HepG2 (cell line): ENCODE measurements around the gene SPRED2. TPM values are rescaled to one million over a fixed set of nuclear protein-coding genes. Genes with fewer than 3 reads are reported as not detected.
A peak's percentile ranks its signal among the peaks of the same experiment; 100 is the strongest.

ENCODE experiments used
- GFI1 ChIP-seq: sonication (generic); formaldehyde crosslinking; IDR thresholded peaks from 2 replicates; pipeline ENCODE4 v1.5.0; 2020; ENCODE audit warnings: missing genetic modification reagents, mild to moderate bottlenecking, borderline replicate concordance
- MATR3 ChIP-seq: sonication (generic); formaldehyde crosslinking; IDR thresholded peaks from 2 replicates; pipeline ENCODE4 v1.4.0; 2020; ENCODE audit warnings: missing genetic modification reagents
- MEF2D ChIP-seq: sonication (generic); formaldehyde crosslinking; IDR thresholded peaks from 2 replicates; pipeline ENCODE4 v1.5.1; 2020; ENCODE audit warnings: mild to moderate bottlenecking, missing genetic modification reagents
- RNF2 ChIP-seq: fragments of 450-650 bp; conservative IDR thresholded peaks from 2 replicates; pipeline ENCODE4 v1.6.1; 2016; ENCODE audit warnings: low read depth
- SRY ChIP-seq: sonication (generic); formaldehyde crosslinking; IDR thresholded peaks from 2 replicates; pipeline ENCODE4 v1.8.0; 2022; ENCODE audit warnings: mild to moderate bottlenecking, missing genetic modification reagents
- THYN1 ChIP-seq: sonication (generic); formaldehyde crosslinking; IDR thresholded peaks from 2 replicates; pipeline ENCODE4 v1.8.1; 2023; ENCODE audit warnings: low read depth, mild to moderate bottlenecking, moderate library complexity, missing genetic modification reagents, borderline replicate concordance
- ZBTB38 ChIP-seq: sonication (generic); formaldehyde crosslinking; IDR thresholded peaks from 2 replicates; pipeline ENCODE4 v1.5.1; 2020; ENCODE audit warnings: mild to moderate bottlenecking, missing genetic modification reagents
- ZMYM4 ChIP-seq: sonication (generic); formaldehyde crosslinking; IDR thresholded peaks from 2 replicates; pipeline ENCODE4 v1.8.1; 2023; ENCODE audit warnings: mild to moderate bottlenecking, missing genetic modification reagents
- ZNF282 ChIP-seq: fragments of 450-650 bp; IDR thresholded peaks from 2 replicates; pipeline ENCODE4 v1.6.1; 2018; ENCODE audit not compliant: partially characterized antibody
- ZNF30 ChIP-seq: sonication (generic); formaldehyde crosslinking; IDR thresholded peaks from 2 replicates; pipeline ENCODE4 v1.5.0; 2020; ENCODE audit warnings: mild to moderate bottlenecking, missing genetic modification reagents
- ZNF558 ChIP-seq: sonication (generic); formaldehyde crosslinking; IDR thresholded peaks from 2 replicates; pipeline ENCODE4 v1.9.0; 2022; ENCODE audit warnings: mild to moderate bottlenecking, missing genetic modification reagents, borderline replicate concordance
- ZNF609 ChIP-seq: sonication (generic); formaldehyde crosslinking; IDR thresholded peaks from 2 replicates; pipeline ENCODE4 v1.4.0; 2020; ENCODE audit warnings: mild to moderate bottlenecking, missing genetic modification reagents, borderline replicate concordance
- polyA plus RNA-seq, 8 experiments: library from polyadenylated mRNA; depleted of rRNA in 3 of 8; stranded (reverse) in 7 of 8; unstranded in 1 of 8; fragments of >200 nt; fragmentation: Illumina TruSeq in 4 of 8; extraction: Trizol in 4 of 8; gene quantifications; 2 replicates each; pipeline versions ENCODE4 v1.2.1 to v1.2.3, GENCODE V29; 2011 to 2016; ENCODE audit warnings: low read depth in 4 of 8, missing spikeins in 1 of 8, mixed read lengths in 1 of 8; ENCODE audit not compliant: insufficient read depth in 1 of 8
- total RNA-seq, 5 experiments: library from RNA; depleted of rRNA; stranded (reverse); fragments of >200 nt; fragmentation: Illumina TruSeq; extraction: Trizol; gene quantifications; 2 replicates each; pipeline ENCODE4 v1.2.3, GENCODE V29; 2016; ENCODE audit warnings: low read depth in 1 of 5
- TF ChIP-seq, protein P1 (sequence below): sonication (generic); formaldehyde crosslinking; IDR thresholded peaks from 2 replicates; pipeline ENCODE4 v1.9.0; 2021; ENCODE audit warnings: mild to moderate bottlenecking, missing genetic modification reagents
- TF ChIP-seq, protein P2 (sequence below): sonication (generic); formaldehyde crosslinking; IDR thresholded peaks from 2 replicates; pipeline ENCODE4 v1.4.0; 2020; ENCODE audit warnings: missing genetic modification reagents, borderline replicate concordance

Gene SPRED2
- total and polyA plus RNA-seq, 2 of the 13 experiments (the other 11 are each of a cell fraction or from before 2014, with no cell fraction given), result 13.0 to 37.0 TPM

- TF ChIP-seq ZNF609 (CRISPR knock-in tag) (peak; percentile 35; the same call in 1 of the 2 replicates), ZNF30 (CRISPR knock-in tag) (no peak), THYN1 (CRISPR knock-in tag) (no peak), RNF2 (no peak), ZMYM4 (peak; percentile 89), ZNF282 (no peak), ZNF558 (CRISPR knock-in tag) (peak; percentile 87; the same call in 1 of the 2 replicates), MATR3 (no peak), GFI1 (peak; percentile 48; the same call in 1 of the 2 replicates), SRY (no peak), ZBTB38 (CRISPR knock-in tag) (peak; percentile 84), MEF2D (CRISPR knock-in tag) (peak; percentile 73; the same call in 1 of the 2 replicates)
- TF ChIP-seq, protein P1, sequence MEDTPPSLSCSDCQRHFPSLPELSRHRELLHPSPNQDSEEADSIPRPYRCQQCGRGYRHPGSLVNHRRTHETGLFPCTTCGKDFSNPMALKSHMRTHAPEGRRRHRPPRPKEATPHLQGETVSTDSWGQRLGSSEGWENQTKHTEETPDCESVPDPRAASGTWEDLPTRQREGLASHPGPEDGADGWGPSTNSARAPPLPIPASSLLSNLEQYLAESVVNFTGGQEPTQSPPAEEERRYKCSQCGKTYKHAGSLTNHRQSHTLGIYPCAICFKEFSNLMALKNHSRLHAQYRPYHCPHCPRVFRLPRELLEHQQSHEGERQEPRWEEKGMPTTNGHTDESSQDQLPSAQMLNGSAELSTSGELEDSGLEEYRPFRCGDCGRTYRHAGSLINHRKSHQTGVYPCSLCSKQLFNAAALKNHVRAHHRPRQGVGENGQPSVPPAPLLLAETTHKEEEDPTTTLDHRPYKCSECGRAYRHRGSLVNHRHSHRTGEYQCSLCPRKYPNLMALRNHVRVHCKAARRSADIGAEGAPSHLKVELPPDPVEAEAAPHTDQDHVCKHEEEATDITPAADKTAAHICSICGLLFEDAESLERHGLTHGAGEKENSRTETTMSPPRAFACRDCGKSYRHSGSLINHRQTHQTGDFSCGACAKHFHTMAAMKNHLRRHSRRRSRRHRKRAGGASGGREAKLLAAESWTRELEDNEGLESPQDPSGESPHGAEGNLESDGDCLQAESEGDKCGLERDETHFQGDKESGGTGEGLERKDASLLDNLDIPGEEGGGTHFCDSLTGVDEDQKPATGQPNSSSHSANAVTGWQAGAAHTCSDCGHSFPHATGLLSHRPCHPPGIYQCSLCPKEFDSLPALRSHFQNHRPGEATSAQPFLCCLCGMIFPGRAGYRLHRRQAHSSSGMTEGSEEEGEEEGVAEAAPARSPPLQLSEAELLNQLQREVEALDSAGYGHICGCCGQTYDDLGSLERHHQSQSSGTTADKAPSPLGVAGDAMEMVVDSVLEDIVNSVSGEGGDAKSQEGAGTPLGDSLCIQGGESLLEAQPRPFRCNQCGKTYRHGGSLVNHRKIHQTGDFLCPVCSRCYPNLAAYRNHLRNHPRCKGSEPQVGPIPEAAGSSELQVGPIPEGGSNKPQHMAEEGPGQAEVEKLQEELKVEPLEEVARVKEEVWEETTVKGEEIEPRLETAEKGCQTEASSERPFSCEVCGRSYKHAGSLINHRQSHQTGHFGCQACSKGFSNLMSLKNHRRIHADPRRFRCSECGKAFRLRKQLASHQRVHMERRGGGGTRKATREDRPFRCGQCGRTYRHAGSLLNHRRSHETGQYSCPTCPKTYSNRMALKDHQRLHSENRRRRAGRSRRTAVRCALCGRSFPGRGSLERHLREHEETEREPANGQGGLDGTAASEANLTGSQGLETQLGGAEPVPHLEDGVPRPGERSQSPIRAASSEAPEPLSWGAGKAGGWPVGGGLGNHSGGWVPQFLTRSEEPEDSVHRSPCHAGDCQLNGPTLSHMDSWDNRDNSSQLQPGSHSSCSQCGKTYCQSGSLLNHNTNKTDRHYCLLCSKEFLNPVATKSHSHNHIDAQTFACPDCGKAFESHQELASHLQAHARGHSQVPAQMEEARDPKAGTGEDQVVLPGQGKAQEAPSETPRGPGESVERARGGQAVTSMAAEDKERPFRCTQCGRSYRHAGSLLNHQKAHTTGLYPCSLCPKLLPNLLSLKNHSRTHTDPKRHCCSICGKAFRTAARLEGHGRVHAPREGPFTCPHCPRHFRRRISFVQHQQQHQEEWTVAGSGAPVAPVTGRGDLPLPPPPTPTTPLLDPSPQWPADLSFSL, result no peak
- TF ChIP-seq, protein P2, sequence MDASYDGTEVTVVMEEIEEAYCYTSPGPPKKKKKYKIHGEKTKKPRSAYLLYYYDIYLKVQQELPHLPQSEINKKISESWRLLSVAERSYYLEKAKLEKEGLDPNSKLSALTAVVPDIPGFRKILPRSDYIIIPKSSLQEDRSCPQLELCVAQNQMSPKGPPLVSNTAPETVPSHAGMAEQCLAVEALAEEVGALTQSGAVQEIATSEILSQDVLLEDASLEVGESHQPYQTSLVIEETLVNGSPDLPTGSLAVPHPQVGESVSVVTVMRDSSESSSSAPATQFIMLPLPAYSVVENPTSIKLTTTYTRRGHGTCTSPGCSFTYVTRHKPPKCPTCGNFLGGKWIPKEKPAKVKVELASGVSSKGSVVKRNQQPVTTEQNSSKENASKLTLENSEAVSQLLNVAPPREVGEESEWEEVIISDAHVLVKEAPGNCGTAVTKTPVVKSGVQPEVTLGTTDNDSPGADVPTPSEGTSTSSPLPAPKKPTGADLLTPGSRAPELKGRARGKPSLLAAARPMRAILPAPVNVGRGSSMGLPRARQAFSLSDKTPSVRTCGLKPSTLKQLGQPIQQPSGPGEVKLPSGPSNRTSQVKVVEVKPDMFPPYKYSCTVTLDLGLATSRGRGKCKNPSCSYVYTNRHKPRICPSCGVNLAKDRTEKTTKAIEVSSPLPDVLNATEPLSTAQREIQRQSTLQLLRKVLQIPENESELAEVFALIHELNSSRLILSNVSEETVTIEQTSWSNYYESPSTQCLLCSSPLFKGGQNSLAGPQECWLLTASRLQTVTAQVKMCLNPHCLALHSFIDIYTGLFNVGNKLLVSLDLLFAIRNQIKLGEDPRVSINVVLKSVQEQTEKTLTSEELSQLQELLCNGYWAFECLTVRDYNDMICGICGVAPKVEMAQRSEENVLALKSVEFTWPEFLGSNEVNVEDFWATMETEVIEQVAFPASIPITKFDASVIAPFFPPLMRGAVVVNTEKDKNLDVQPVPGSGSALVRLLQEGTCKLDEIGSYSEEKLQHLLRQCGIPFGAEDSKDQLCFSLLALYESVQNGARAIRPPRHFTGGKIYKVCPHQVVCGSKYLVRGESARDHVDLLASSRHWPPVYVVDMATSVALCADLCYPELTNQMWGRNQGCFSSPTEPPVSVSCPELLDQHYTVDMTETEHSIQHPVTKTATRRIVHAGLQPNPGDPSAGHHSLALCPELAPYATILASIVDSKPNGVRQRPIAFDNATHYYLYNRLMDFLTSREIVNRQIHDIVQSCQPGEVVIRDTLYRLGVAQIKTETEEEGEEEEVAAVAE (CRISPR knock-in tag), result no peak
Measured at GRCh38 chr2:65435625-65436168, 3.3 kb upstream of the SPRED2 start (continued).
